HEK293 (cell line): ENCODE results near the gene PLS3.

Experiments used
- KLF10 ChIP-seq: fragments of 450-650 bp; IDR thresholded peaks from 2 replicates; pipeline ENCODE4 v1.5.1; 2018; ENCODE audit warnings: missing biosample characterization, mild to moderate bottlenecking, missing genetic modification characterization
- MEIS1 ChIP-seq: sonication (generic); formaldehyde crosslinking; IDR thresholded peaks from 2 replicates; pipeline ENCODE4 v1.8.1; 2022; ENCODE audit warnings: missing genetic modification reagents, mild to moderate bottlenecking, borderline replicate concordance
- MYNN ChIP-seq: fragments of 450-650 bp; formaldehyde crosslinking; IDR thresholded peaks from 2 replicates; pipeline ENCODE4 v1.5.1; 2016; ENCODE audit warnings: missing biosample characterization, missing genetic modification characterization, borderline replicate concordance
- REPIN1 ChIP-seq: fragments of 450-650 bp; formaldehyde crosslinking; IDR thresholded peaks from 2 replicates; pipeline ENCODE4 v1.5.1; 2017; ENCODE audit warnings: missing biosample characterization, missing genetic modification characterization, low read depth
- ZBTB1 ChIP-seq: fragments of 450-650 bp; formaldehyde crosslinking; IDR thresholded peaks from 2 replicates; pipeline ENCODE4 v1.5.1; 2016; ENCODE audit warnings: missing biosample characterization, missing genetic modification characterization
- ZEB2 ChIP-seq: fragments of 450-650 bp; formaldehyde crosslinking; IDR thresholded peaks from 2 replicates; pipeline ENCODE4 v1.5.1; 2016; ENCODE audit warnings: missing biosample characterization, missing genetic modification characterization
- ZNF121 ChIP-seq: fragments of 450-650 bp; formaldehyde crosslinking; IDR thresholded peaks from 2 replicates; pipeline ENCODE4 v1.5.1; 2016; ENCODE audit warnings: missing biosample characterization, missing genetic modification characterization
- ZNF155 ChIP-seq: fragments of 450-650 bp; formaldehyde crosslinking; IDR thresholded peaks from 2 replicates; pipeline ENCODE4 v1.5.1; 2016; ENCODE audit warnings: missing biosample characterization, missing genetic modification characterization
- ZNF174 ChIP-seq: fragments of 450-650 bp; formaldehyde crosslinking; IDR thresholded peaks from 2 replicates; pipeline ENCODE4 v1.5.0; 2017; ENCODE audit warnings: missing biosample characterization, mild to moderate bottlenecking, missing genetic modification characterization
- ZNF19 ChIP-seq: fragments of 450-650 bp; formaldehyde crosslinking; IDR thresholded peaks from 2 replicates; pipeline ENCODE4; 2016; ENCODE audit warnings: missing biosample characterization, missing genetic modification characterization, low read depth
- ZNF223 ChIP-seq: fragments of 450-650 bp; formaldehyde crosslinking; IDR thresholded peaks from 2 replicates; pipeline ENCODE4 v1.5.1; 2016; ENCODE audit warnings: missing biosample characterization, missing genetic modification characterization
- ZNF23 ChIP-seq: fragments of 450-650 bp; formaldehyde crosslinking; IDR thresholded peaks from 2 replicates; pipeline ENCODE4 v1.5.1; 2016; ENCODE audit warnings: missing biosample characterization, missing genetic modification characterization, borderline replicate concordance
- ZNF239 ChIP-seq: fragments of 450-650 bp; formaldehyde crosslinking; IDR thresholded peaks from 2 replicates; pipeline ENCODE4 v1.5.1; 2016; ENCODE audit warnings: missing biosample characterization, missing genetic modification characterization
- ZNF366 ChIP-seq: fragments of 450-650 bp; formaldehyde crosslinking; conservative IDR thresholded peaks from 2 replicates; pipeline ENCODE4 v1.5.1; 2016; ENCODE audit warnings: missing biosample characterization, missing genetic modification characterization
- ZNF394 ChIP-seq: fragments of 450-650 bp; formaldehyde crosslinking; IDR thresholded peaks from 2 replicates; pipeline ENCODE4 v1.5.1; 2016; ENCODE audit warnings: missing biosample characterization, missing genetic modification characterization, mild to moderate bottlenecking, moderate library complexity, borderline replicate concordance
- ZNF514 ChIP-seq: fragments of 450-650 bp; formaldehyde crosslinking; IDR thresholded peaks from 2 replicates; pipeline ENCODE4 v1.5.1; 2016; ENCODE audit warnings: missing biosample characterization, missing genetic modification characterization
- ZNF610 ChIP-seq: fragments of 450-650 bp; formaldehyde crosslinking; IDR thresholded peaks from 2 replicates; pipeline ENCODE4 v1.5.1; 2016; ENCODE audit warnings: missing biosample characterization, missing genetic modification characterization, borderline replicate concordance
- ZNF792 ChIP-seq: fragments of 450-650 bp; formaldehyde crosslinking; IDR thresholded peaks from 2 replicates; pipeline ENCODE4 v1.5.1; 2016; ENCODE audit warnings: missing biosample characterization, missing genetic modification characterization
- TF ChIP-seq, protein P1 (sequence below): fragments of 450-650 bp; formaldehyde crosslinking; IDR thresholded peaks from 2 replicates; pipeline ENCODE4; 2016; ENCODE audit warnings: missing biosample characterization, missing genetic modification characterization
- TF ChIP-seq, protein P2 (sequence below): fragments of 450-650 bp; formaldehyde crosslinking; IDR thresholded peaks from 2 replicates; pipeline ENCODE4 v1.5.1; 2016; ENCODE audit warnings: missing biosample characterization, missing genetic modification characterization, borderline replicate concordance
- TF ChIP-seq, protein P3 (sequence below): fragments of 450-650 bp; formaldehyde crosslinking; IDR thresholded peaks from 2 replicates; pipeline ENCODE4 v1.5.1; 2017; ENCODE audit warnings: missing biosample characterization, missing genetic modification characterization
- TF ChIP-seq, protein P4 (sequence below): fragments of 450-650 bp; formaldehyde crosslinking; conservative IDR thresholded peaks from 2 replicates; pipeline ENCODE4 v1.5.1; 2016; ENCODE audit warnings: low read depth, missing biosample characterization, missing genetic modification characterization
- TF ChIP-seq, protein P5 (sequence below): fragments of 450-650 bp; formaldehyde crosslinking; optimal IDR thresholded peaks from 2 replicates; pipeline ENCODE3; 2016; ENCODE audit warnings: missing biosample characterization, mild to moderate bottlenecking, missing genetic modification characterization

The PLS3 gene

DNA sequence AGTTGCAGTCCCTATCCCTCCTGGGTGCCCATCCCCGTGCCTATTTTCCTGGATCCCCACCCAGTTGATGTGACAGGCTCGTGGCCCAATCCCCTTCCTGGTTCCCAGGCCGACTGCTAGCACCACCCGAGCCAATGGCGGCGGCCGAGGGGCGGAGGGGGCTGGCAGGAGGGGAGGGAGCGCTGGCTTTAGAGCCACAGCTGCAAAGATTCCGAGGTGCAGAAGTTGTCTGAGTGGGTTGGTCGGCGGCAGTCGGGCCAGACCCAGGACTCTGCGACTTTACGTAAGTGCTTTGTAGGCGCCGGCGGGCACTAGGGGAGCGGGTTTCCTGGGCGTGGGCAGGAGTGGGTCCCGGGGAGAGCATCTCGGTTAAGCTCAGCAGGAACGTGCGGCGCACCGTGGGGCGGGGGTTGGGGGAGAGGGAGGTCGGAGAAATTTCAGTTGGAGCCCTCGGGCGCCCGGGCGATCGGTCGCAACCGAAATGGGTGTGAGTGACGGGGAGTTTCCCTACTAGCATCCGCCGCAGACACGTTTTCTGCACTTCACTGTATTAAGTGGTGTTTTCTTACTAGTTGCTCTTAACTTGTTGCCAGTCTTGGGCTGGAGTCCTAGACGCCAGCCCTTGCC, at the start of gene PLS3 (continued):
- TF ChIP-seq, protein P1, sequence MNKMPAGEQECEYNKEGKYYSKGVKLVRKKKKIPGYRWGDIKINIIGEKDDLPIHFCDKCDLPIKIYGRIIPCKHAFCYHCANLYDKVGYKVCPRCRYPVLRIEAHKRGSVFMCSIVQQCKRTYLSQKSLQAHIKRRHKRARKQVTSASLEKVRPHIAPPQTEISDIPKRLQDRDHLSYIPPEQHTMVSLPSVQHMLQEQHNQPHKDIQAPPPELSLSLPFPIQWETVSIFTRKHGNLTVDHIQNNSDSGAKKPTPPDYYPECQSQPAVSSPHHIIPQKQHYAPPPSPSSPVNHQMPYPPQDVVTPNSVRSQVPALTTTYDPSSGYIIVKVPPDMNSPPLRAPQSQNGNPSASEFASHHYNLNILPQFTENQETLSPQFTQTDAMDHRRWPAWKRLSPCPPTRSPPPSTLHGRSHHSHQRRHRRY (tag by site-specific recombination), result no peak
- TF ChIP-seq ZBTB1 (tag by site-specific recombination) (no peak), ZNF23 (tag by site-specific recombination) (no peak), ZNF514 (no peak), KLF10 (tag by site-specific recombination) (no peak), ZNF792 (no peak), ZNF223 (tag by site-specific recombination) (peak; percentile 82; the same call in 1 of the 2 replicates), ZNF155 (no peak), ZNF19 (tag by site-specific recombination) (no peak), ZNF366 (no peak), ZNF610 (no peak), MYNN (tag by site-specific recombination) (no peak), REPIN1 (tag by site-specific recombination) (no peak), ZNF239 (tag by site-specific recombination) (no peak), ZEB2 (tag by site-specific recombination) (no peak), ZNF121 (no peak), ZNF394 (tag by site-specific recombination) (no peak), ZNF174 (tag by site-specific recombination) (no peak), MEIS1 (CRISPR knock-in tag) (no peak)
- TF ChIP-seq, protein P2, sequence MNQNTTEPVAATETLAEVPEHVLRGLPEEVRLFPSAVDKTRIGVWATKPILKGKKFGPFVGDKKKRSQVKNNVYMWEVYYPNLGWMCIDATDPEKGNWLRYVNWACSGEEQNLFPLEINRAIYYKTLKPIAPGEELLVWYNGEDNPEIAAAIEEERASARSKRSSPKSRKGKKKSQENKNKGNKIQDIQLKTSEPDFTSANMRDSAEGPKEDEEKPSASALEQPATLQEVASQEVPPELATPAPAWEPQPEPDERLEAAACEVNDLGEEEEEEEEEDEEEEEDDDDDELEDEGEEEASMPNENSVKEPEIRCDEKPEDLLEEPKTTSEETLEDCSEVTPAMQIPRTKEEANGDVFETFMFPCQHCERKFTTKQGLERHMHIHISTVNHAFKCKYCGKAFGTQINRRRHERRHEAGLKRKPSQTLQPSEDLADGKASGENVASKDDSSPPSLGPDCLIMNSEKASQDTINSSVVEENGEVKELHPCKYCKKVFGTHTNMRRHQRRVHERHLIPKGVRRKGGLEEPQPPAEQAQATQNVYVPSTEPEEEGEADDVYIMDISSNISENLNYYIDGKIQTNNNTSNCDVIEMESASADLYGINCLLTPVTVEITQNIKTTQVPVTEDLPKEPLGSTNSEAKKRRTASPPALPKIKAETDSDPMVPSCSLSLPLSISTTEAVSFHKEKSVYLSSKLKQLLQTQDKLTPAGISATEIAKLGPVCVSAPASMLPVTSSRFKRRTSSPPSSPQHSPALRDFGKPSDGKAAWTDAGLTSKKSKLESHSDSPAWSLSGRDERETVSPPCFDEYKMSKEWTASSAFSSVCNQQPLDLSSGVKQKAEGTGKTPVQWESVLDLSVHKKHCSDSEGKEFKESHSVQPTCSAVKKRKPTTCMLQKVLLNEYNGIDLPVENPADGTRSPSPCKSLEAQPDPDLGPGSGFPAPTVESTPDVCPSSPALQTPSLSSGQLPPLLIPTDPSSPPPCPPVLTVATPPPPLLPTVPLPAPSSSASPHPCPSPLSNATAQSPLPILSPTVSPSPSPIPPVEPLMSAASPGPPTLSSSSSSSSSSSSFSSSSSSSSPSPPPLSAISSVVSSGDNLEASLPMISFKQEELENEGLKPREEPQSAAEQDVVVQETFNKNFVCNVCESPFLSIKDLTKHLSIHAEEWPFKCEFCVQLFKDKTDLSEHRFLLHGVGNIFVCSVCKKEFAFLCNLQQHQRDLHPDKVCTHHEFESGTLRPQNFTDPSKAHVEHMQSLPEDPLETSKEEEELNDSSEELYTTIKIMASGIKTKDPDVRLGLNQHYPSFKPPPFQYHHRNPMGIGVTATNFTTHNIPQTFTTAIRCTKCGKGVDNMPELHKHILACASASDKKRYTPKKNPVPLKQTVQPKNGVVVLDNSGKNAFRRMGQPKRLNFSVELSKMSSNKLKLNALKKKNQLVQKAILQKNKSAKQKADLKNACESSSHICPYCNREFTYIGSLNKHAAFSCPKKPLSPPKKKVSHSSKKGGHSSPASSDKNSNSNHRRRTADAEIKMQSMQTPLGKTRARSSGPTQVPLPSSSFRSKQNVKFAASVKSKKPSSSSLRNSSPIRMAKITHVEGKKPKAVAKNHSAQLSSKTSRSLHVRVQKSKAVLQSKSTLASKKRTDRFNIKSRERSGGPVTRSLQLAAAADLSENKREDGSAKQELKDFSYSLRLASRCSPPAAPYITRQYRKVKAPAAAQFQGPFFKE (tag by site-specific recombination), result no peak
- TF ChIP-seq, protein P3, sequence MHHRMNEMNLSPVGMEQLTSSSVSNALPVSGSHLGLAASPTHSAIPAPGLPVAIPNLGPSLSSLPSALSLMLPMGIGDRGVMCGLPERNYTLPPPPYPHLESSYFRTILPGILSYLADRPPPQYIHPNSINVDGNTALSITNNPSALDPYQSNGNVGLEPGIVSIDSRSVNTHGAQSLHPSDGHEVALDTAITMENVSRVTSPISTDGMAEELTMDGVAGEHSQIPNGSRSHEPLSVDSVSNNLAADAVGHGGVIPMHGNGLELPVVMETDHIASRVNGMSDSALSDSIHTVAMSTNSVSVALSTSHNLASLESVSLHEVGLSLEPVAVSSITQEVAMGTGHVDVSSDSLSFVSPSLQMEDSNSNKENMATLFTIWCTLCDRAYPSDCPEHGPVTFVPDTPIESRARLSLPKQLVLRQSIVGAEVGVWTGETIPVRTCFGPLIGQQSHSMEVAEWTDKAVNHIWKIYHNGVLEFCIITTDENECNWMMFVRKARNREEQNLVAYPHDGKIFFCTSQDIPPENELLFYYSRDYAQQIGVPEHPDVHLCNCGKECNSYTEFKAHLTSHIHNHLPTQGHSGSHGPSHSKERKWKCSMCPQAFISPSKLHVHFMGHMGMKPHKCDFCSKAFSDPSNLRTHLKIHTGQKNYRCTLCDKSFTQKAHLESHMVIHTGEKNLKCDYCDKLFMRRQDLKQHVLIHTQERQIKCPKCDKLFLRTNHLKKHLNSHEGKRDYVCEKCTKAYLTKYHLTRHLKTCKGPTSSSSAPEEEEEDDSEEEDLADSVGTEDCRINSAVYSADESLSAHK (tag by site-specific recombination), result no peak
- TF ChIP-seq, protein P4, sequence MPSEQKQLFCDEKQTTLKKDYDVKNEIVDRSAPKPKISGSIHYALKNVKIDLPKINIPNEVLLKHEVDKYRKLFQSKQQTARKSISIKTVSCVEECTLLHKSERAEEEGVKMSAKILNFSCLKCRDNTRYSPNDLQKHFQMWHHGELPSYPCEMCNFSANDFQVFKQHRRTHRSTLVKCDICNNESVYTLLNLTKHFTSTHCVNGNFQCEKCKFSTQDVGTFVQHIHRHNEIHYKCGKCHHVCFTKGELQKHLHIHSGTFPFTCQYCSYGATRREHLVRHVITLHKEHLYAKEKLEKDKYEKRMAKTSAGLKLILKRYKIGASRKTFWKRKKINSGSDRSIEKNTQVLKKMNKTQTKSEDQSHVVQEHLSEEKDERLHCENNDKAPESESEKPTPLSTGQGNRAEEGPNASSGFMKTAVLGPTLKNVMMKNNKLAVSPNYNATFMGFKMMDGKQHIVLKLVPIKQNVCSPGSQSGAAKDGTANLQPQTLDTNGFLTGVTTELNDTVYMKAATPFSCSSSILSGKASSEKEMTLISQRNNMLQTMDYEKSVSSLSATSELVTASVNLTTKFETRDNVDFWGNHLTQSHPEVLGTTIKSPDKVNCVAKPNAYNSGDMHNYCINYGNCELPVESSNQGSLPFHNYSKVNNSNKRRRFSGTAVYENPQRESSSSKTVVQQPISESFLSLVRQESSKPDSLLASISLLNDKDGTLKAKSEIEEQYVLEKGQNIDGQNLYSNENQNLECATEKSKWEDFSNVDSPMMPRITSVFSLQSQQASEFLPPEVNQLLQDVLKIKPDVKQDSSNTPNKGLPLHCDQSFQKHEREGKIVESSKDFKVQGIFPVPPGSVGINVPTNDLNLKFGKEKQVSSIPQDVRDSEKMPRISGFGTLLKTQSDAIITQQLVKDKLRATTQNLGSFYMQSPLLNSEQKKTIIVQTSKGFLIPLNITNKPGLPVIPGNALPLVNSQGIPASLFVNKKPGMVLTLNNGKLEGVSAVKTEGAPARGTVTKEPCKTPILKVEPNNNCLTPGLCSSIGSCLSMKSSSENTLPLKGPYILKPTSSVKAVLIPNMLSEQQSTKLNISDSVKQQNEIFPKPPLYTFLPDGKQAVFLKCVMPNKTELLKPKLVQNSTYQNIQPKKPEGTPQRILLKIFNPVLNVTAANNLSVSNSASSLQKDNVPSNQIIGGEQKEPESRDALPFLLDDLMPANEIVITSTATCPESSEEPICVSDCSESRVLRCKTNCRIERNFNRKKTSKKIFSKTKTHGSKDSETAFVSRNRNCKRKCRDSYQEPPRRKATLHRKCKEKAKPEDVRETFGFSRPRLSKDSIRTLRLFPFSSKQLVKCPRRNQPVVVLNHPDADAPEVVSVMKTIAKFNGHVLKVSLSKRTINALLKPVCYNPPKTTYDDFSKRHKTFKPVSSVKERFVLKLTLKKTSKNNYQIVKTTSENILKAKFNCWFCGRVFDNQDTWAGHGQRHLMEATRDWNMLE (tag by site-specific recombination), result no peak
- TF ChIP-seq, protein P5, sequence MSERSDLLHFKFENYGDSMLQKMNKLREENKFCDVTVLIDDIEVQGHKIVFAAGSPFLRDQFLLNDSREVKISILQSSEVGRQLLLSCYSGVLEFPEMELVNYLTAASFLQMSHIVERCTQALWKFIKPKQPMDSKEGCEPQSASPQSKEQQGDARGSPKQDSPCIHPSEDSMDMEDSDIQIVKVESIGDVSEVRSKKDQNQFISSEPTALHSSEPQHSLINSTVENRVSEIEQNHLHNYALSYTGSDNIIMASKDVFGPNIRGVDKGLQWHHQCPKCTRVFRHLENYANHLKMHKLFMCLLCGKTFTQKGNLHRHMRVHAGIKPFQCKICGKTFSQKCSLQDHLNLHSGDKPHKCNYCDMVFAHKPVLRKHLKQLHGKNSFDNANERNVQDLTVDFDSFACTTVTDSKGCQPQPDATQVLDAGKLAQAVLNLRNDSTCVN, result no peak
